HG03520 (cell line): ENCODE measurements around the gene NINJ1.

Experiments used
- ATAC-seq: cut with Tn5 transposase; IDR thresholded peaks from one replicate; pipeline ENCODE4 v1.9.1; 2021; ENCODE audit warnings: mild to moderate bottlenecking, moderate library complexity; ENCODE audit not compliant: unreplicated experiment

The NINJ1 gene

GRCh38 chr9:93090091-93090655 is 43.9 kb downstream of the NINJ1 start:
- no peak for ATAC-seq

GRCh38 chr9:93089481-93089991 is 44.5 kb downstream of the NINJ1 start:
- ATAC-seq: no peak

GRCh38 chr9:93089024-93089423 is 45.0 kb downstream of the NINJ1 start:
- no peak for ATAC-seq

- ATAC-seq: no peak
These were observed 45.4 kb downstream of the NINJ1 start for GRCh38 chr9:93088656-93089015.

GRCh38 chr9:93087971-93088655 is 45.9 kb downstream of the NINJ1 start:
- no peak for ATAC-seq

- no peak for ATAC-seq
These were observed 47.4 kb downstream of the NINJ1 start for GRCh38 chr9:93086447-93087224.

- no peak for ATAC-seq
These were observed 48.4 kb downstream of the NINJ1 start for GRCh38 chr9:93085676-93086075.

- ATAC-seq: no peak
These were observed 49.6 kb downstream of the NINJ1 start for GRCh38 chr9:93084471-93084881.

- ATAC-seq: no peak
These were observed 50.2 kb downstream of the NINJ1 start for GRCh38 chr9:93083592-93084470.

GRCh38 chr9:93082841-93083411 is 51.1 kb downstream of the NINJ1 start:
- no peak for ATAC-seq

- ATAC-seq: no peak
These were observed 52.1 kb downstream of the NINJ1 start for GRCh38 chr9:93081931-93082330.

- no peak for ATAC-seq
These were observed 52.9 kb downstream of the NINJ1 start for GRCh38 chr9:93081081-93081529.

- ATAC-seq: no peak
These were observed 53.6 kb downstream of the NINJ1 start for GRCh38 chr9:93080406-93080805.

- no peak for ATAC-seq
These were observed 54.7 kb downstream of the NINJ1 start for GRCh38 chr9:93079371-93079770.

GRCh38 chr9:93077811-93078210 is 56.2 kb downstream of the NINJ1 start:
- ATAC-seq: no peak

- ATAC-seq: no peak
These were observed 56.7 kb downstream of the NINJ1 start for GRCh38 chr9:93077367-93077766.

- ATAC-seq: no peak
These were observed 57.3 kb downstream of the NINJ1 start for GRCh38 chr9:93076792-93077128.

GRCh38 chr9:93076101-93076791 is 57.8 kb downstream of the NINJ1 start:
- no peak for ATAC-seq

- no peak for ATAC-seq
These were observed 61.7 kb downstream of the NINJ1 start for GRCh38 chr9:93072383-93072795.
